SHP77 (cell line): ENCODE measurements around the gene PAPSS2.
"Not testable (repeated sequence)": the region's sequence is repeated elsewhere in the genome, so short reads cannot be mapped to it uniquely, and the experiment has no call there.

Source experiments
- DNase-seq, 2 experiments: peaks; one replicate each; lab custom pipeline; 2025; lab: John Stamatoyannopoulos, UW

Gene PAPSS2

DNA sequence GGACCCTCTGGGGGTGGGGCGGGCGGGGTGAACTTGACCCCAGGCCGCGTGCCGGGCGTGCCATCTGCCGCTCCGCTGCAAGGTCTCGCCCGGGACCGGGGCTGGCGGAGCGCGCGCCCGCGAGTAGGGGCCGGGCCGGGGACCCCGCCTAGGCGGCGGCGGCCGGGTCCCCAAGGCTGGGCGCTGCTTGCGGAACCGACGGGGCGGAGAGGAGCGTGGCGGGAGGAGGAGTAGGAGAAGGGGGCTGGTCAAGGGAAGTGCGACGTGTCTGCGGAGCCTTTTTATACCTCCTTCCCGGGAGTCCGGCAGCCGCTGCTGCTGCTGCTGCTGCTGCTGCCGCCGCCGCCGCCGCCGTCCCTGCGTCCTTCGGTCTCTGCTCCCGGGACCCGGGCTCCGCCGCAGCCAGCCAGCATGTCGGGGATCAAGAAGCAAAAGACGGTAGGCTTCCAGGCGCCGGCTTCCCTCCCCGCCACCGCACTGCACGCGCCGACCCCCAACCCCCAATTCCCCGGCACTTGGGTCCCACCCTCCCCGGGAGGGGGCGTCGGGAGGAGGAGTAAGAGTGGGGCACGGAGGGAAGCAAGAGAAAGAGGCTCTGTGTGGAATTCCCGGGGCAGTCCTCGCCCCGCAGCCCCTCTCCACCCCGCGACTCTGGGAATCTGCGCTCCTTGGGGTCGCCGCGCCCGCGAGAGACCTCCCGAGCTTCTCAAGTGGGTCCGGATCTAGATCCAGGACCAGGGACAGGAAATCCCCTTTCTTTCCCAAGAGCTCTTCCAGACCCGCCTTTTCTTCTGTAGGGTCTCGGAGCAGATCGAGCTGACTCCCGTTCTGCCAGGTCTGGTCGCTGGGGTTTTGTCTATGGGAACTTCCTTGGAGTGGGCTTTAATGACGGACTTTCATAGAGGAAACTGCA is at the start of gene PAPSS2:
Gene PAPSS2, plus strand, starts transcription at position 308 of the 913 bp plus-strand sequence. Its CDS starts 104 bp downstream, at position 412.
- DNase-seq, result peak in 1 of 2 experiments; percentile 33

DNA sequence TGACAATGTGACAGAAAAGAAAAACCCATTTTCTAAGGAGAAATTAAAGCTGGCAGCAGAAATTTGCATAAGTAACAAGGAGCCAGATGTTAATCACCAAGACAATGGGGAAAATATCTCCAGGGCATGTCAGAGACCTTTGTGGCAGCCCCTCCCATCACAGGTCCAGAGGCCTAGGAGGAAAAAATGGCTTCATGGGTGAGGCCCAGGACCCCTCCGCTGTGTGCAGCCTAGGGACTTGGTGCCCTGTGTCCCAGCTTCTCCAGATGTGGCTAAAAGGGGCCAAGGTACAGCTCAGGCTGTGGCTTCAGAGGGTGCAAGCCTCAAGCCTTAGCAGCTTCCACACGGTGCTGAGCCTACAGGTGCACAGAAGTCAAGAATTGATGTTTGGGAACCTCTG is 48.3 kb upstream of the PAPSS2 start:
- not testable (repeated sequence) for DNase-seq

DNA sequence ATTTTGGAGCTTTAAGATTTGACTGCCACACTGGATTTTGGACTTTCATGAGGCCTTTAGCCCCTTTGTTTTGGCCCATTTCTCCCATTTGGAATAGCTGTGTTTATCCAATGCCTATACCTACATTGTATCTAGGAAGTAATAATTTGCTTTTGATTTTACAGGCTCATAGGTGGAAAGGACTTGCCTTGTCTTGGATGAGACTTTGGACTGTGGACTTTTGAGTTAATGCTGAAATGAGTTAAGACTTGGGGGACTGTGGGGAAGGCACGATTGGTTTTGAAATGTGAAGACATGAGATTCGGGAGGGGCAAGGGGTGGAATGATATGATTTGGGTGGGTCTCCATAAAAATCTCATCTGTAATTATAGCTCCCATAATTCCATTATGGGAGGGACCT is 47.6 kb upstream of the PAPSS2 start:
- DNase-seq, result no peak

DNA sequence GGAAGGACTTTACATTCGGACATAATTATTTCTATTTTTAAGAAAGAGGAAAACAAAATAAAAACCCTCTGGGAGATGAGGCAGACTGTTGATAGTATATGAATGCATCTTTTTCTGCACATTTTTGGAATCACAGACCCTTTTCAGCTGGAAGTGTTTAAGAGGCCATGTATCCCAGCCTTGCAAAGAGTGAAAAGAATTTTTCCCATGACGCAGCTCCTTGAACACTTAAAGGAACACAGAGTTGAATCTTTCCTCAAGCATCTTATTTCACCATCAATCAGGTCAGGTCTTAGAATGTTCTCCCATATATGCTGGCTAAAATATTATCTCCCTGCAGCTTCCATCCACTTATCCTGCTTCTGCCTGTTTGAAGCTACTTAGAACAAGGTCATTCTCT is 45.9 kb upstream of the PAPSS2 start:
- DNase-seq, result no peak

DNA sequence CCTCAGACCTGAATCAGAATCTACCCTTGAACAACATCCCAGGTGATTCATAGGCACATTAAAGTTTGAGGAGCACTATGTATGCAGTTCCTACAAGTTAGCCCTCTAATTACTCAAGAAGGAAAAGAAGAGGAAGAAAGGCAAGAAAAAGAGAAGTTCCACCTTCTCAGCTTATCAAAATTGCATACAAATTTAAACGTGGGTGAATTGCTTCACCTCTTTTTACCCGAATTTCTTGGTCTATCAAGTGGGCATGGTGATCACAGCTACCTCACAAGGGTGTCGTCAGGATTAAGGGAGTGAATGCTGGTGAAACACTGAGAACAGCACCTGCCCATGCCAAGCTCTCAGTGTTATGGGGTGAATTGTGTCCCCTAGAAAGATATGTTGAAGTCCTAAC is 43.8 kb upstream of the PAPSS2 start:
- DNase-seq, result no peak

DNA sequence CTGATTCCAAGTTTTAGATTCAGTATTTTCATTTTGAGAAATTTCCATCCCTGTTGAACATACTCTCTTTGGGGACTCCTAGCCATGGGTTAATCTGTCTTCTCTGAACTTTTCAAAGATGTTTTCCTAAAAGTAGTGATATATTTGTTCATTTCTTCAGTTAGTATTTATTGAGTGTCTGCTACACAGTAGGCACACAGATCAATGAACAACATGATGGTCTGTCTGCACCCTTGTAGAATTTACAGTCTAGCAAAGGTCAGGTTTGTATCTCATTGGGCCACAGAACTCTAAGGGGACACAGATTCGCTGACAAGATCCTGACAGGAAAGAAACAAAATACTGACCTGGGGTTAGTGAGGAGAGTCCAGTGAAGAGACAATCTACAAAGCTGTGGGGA is 42.2 kb upstream of the PAPSS2 start:
- no peak for DNase-seq

DNA sequence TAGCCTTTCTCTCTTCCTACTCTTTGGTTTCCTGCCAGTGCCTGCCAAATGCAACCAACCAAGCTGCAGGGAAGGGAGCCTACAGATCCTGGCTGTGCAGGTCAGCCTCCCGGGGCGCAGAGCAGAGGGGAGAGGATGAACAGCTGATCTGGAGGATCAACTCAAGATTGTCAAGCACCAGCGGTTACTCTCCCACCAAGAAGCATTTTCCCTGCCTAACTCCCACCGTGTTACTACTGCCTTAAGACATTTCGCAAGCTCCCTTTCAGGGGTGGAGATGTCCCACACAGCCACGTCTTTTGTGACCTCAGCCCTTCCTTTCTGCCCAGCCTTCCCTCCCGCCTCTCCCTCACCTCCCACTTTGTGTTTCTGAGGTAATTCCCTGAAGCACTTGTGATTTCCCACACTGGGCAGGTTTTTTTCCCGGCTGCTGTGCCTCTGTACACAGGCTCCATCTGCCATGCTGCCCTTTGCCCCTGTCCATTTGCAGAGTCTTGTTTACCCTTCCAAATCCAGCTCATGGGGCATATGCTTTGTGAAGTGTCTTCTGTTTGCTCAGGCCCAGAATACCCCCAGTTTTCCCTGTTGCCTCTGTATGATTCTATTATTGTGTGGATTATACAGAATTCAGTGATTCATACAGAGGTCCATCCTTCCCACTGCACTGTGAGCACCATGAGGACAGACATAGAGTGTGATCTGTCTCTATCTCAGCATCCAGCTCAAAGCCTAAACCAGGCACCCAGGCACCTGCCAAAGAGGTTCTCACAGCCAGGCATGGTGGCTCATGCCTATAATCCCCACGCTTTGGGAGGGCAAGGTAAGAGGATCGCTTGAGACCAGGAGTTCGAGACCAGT is 40.9 kb upstream of the PAPSS2 start:
- peak; percentile 64 to 81 for DNase-seq

DNA sequence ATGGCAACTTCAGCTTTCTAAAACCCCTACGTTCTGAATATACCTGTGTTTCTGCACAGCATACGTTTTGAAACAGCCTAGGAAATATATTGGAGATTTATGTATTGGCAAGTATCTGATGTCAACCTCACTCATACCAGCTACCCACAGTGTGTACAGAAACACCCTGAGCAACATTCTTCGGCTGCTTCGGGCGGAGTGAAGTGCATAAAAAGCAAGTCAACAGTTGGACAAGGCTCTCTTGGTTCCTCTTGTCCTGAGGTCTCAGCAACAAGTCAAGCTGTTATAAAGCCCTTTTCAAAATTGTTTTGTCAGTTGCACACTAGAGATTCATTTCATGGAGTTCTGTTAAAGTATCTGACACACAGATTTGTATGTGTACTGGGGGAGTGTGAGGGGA is 40.0 kb upstream of the PAPSS2 start:
- no peak for DNase-seq

DNA sequence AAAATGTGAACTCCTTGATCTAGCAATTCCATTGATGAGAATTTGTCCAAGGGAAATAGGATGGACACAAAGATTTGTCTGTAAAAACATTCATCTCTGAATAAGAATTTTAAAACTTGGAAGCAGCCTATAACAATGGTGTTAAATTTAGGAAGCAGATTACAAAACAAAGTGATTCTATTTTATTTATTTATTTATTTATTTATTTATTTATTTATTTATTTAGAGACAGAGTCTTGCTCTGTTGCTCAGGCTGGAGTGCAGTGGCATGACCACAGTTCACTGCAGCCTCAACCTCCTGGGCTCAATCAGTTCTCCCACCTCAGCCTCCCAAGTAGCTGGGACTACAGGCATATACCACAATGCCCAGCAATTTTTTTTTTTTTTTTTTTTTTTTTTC is 38.2 kb upstream of the PAPSS2 start:
- not testable (repeated sequence) for DNase-seq

DNA sequence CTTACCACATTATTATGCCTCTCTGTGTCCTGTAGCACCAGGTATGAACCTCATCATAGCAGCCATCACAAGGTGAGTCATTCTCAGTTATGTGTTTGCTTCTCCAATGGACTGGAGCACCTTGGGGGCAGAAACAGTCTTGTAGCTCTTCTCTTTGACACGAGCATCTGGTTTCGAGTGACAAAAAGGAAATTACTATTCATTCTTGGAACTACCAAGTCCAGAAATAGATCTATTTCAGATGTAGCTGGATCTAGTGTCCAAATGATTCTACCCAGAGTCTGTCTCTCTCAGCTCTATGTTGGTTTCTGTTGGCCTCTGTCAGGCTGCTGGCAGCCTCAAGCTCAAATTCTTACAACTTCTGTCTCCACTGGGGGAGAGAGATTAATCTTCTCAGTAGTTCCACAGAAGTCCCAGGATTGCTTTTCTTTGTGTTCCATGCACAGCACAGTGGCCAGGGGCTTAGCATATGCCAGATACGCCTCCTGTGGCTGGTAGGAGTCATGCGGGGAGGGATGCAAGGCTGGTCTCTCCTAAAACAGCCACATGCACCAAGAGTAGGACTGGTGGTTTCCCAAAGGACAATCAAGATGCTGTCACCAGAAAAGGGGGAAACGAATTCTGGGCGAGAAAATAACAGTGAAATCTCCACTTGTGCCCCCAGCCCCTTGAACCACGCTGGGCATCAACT is 37.2 kb upstream of the PAPSS2 start:
- no peak for DNase-seq

DNA sequence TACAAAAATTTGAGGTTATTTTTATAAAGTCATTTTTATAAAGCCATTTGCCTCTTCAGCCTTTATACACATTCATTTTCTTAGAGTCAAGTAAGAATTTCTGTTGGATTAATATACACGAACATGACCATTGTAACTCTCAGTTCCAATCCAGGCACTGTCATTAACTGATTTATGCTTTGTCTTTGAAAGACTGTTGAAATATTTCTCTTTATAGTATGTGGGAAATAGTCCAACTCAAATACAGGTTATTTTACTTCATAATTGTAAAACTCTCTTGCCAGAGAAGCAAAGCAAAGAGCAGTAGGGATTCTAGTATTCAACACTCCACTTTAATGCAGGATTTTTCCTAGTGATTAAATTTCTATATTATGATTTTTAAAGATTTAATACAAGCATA is 36.5 kb upstream of the PAPSS2 start:
- no peak for DNase-seq

DNA sequence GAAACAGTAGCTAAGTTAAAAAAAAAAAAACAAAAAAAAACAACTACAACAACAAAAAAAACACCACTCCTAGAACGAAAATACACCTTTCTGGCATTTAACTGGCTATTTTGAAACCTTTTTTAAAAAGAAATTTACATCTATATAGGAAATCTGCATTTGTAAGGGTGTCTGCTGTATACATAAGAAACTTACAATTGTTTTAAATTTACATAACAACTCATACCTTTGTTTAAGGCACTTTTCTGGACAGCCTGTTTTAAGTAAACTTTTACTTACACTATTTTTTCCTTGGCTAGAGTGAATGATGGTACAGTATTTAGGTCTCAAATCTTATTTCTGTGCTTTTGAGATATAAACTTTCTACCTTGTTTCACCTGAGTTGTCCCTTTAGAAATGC is 34.0 kb upstream of the PAPSS2 start:
- no peak for DNase-seq

DNA sequence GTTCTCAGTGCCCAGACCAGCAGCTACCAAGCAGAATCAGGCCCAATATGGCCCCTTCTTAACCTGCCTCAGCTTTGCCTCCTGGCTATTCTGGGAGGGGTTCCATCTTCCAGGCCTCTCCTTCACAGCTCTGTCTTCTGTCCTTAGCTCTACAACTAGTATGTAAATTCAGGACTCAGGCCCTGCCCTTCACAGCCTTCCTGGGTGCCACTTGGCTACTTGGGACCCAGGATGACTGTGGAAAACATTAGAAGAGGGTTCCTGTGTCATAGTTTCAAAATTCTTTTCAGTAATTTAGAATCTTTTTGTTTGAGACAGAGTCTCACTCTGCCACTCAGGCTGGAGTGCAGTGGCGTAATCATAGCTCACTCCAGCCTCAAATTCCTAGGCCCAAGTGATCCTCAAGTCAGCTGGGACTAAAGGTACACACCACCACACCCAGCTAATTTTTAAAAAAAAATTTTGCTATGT is 33.2 kb upstream of the PAPSS2 start:
- no peak for DNase-seq

DNA sequence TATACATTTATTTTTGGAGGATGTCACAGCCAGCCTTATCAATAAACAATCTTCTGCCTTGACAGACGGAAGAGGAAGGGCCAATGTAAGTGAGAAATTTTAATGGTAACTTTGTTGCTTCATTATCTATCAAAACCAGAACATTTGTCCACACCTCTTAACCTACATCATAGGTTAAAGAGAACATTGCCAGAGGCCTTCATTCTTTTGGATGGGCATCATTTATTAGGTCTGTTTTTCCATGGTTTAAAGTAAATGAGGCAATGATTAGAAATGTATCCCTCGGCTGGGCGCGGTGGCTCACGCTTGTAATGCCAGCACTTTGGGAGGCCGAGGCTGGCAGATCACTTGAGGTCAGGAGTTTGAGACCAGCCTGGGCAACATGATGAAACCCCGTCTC is 29.5 kb upstream of the PAPSS2 start:
- DNase-seq, result no peak

DNA sequence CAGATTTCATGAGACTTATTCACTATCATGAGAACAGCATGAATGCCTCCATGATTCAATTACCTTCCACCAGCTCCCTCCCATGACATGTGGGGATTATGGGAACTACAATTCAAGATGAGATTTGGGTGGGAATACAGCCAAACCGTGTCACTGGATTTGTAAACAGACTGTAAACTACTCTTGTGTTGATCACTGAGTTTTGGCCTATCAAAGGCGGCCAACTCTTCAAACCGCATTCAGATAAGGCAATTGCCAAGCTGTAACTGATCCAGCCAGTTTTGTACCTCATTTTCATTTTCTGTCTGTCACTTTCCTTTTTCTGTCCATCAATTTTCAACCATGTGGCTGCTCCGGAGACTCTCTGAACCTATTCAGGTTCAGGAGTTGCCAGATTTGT is 27.2 kb upstream of the PAPSS2 start:
- DNase-seq, result no peak

DNA sequence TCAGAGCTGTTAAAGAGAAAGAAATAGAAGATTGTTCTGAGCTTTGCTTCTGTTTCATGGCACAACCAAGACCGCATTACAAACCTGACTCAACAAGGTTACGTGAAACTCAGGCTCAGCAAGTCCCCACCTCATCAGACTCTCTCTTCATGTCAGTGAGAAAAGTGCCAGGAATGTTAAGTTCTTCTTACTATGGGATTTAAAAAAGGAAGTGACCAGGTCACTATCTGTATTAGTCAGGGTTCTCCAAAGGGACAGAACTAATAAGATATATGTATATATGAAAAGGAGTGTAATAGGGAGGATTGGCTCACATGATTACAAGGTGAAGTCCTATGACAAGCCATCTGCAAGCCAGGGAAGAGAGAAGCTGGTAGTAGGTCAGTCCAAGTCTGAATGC is 25.4 kb upstream of the PAPSS2 start:
- DNase-seq, result no peak

DNA sequence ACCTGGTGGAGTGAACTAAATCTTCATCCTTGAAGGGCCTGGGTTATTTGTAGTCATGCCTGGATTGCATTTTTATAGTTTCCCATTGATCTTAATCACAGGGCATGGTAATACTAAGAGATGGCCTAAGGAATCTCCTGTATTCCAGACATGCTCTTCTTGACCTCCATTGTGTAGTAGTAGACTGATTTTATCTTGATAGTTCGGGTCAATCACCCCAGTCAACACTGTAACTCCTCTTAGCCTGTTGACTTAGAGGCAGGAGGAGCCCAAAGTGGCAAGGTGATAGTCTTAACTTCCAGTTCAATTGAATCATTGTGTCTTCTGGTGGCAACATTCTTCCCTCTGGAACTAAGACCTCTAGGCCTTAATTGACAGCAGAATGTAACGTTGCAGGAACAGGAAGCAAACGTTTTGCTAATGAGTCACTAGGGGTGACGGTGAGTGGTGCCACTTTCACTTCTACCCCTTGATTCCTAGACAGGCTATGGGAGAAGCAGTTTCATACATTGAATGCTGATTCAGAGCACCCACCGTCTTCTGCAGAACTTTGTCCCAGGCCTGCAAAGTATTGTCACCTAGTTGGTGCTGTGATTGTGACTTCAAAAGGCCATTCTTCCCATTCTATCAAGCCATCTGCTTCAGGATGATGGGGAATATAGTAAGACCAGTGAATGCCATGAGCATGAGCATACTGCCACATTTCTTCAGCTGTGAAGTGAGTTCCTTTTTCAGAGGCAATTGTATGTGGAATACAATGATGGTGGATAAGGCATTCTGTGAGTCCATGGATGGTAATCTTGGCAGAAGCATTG is 24.0 kb upstream of the PAPSS2 start:
- DNase-seq, result no peak

DNA sequence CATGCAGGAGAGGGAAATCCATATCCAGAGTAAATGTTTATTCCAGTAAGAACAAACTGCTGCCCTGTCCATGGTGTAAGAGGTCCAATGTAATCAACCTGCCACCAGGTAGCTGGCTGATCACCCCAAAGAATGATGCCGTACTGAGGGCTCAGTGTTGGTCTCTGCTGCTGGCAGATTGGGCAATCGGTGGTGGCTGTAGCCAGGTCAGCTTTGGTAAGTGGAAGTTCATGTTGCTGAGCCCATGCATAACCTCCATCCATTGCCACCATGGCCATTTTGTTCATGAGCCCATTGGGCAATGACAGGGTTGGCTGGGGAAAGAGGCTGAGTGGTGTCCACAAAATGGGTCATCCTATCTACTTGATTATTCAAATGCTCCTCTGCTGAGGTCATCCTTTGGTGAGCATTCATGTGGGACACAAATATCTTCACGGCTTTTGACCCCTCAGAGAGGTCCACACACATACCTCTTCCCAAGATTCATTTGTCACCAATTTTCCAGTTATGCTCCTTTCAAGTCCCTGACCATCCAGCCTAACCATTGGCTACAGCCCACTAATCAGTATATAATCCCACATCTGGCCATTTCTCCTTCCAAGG is 23.3 kb upstream of the PAPSS2 start:
- no peak for DNase-seq

DNA sequence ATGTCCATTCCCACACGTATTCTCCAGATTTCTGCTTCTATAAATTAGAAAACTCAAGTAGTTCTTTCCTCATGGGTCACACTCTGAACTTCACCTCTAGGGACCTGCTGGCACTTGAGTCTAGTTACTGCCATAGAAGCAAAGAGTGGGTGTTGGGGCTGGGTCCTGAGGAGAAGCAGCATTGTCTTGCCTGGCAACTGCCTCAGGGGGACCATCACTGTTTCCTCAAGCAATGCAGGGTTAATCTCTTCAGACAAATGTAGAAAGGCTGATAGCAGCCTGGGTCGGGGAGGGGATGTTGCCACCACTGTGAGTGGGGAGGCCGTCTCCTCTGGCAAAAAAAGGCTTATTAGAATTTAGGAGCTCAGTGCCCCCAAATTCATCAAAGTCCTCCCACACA is 20.2 kb upstream of the PAPSS2 start:
- DNase-seq, result no peak

DNA sequence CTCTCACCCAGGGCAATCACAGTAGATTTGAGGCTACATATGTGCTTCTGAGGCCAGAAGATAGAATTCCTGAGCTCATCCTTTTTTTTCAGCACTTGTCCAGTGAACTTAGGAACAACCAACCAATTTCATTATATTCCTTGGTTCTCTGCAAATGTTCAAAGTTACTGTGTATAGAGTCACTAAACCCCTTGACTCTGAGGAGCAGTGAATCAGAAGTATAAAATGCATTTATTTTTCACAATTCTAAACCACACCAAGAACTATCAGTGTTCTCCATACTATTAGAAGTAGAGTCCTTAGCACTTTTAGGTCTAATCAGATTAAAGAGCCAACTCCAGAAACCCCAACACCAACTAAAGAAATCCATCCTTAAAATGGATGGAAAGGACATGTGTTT is 19.6 kb upstream of the PAPSS2 start:
- no peak for DNase-seq

DNA sequence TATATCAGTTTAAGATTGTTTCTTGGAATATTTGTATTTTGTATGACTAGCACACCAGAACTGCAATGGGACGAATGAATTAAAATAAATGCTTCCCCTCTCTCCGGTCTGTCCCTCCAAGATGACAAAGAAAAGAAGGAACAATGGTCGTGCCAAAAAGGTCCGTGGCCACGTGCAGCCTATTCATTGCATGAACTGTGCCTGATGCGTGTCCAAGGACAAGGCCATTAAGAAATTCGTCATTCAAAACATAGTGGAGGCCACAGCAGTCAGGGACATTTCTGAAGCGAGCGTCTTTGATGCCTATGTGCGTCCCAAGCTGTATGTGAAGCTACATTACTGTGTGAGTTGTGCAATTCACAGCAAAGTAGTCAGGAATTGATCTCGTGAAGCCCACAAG is 17.2 kb upstream of the PAPSS2 start:
- no peak for DNase-seq
